ENCODE results near the gene RNU5D-1.

RNU5D-1 gene

GRCh38 chr1:44724955-44725698 lies 5.8 kb downstream of the RNU5D-1 start:
- no peak for DNase-seq (ENCODE audit: low spot score)
- TF ChIP-seq, protein P1, sequence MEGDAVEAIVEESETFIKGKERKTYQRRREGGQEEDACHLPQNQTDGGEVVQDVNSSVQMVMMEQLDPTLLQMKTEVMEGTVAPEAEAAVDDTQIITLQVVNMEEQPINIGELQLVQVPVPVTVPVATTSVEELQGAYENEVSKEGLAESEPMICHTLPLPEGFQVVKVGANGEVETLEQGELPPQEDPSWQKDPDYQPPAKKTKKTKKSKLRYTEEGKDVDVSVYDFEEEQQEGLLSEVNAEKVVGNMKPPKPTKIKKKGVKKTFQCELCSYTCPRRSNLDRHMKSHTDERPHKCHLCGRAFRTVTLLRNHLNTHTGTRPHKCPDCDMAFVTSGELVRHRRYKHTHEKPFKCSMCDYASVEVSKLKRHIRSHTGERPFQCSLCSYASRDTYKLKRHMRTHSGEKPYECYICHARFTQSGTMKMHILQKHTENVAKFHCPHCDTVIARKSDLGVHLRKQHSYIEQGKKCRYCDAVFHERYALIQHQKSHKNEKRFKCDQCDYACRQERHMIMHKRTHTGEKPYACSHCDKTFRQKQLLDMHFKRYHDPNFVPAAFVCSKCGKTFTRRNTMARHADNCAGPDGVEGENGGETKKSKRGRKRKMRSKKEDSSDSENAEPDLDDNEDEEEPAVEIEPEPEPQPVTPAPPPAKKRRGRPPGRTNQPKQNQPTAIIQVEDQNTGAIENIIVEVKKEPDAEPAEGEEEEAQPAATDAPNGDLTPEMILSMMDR (IDR thresholded peaks at IDR 0.05; ENCODE audit: extremely low read depth, missing control alignments), result no peak

DNA sequence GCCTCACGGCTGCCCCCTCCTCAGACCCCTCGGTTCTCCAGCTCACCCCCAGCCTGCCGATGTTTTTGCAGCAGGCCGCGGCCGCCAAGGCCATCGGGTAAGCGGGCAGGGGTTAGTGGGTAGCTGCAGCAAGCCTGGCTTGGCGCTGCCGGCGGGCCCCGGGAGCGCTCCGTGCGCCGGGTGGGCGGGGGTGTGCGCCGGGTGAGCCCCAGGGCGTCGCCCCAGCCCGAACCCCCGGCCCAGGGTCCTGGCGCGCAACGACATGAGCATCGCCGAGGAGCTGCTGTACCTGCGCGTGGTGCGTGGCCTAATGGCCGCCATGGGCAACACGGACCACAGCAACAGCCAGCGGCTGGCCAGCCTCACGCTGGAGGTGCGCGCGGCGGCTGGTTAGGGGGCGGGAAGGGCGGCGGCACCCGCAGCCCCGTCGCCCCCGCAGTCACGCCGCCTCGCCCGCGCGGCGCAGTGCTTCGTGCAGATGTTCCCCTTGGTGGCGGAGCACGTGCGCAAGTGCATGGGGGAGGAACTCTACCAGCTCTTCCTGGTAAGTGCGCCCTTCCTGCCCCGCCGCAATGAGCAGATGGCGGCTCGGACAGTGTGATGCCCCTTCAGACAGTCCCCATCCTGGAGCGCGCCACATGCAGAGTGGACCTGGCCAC lies 6.5 kb downstream of the RNU5D-1 start:
- no peak for DNase-seq (ENCODE audit: low spot score)
- TF ChIP-seq, protein P1 (IDR thresholded peaks at IDR 0.05; ENCODE audit: extremely low read depth, missing control alignments), result no peak

- TF ChIP-seq, protein P1 (IDR thresholded peaks at IDR 0.05; ENCODE audit: extremely low read depth, missing control alignments), result no peak
- DNase-seq (ENCODE audit: low spot score), result peak; percentile 78
Measured at GRCh38 chr1:44723496-44724295, 7.3 kb downstream of the RNU5D-1 start.

GRCh38 chr1:44723064-44723463 lies 7.9 kb downstream of the RNU5D-1 start:
- peak; percentile 41 for DNase-seq (ENCODE audit: low spot score)
- TF ChIP-seq, protein P1 (IDR thresholded peaks at IDR 0.05; ENCODE audit: extremely low read depth, missing control alignments), result no peak

DNA sequence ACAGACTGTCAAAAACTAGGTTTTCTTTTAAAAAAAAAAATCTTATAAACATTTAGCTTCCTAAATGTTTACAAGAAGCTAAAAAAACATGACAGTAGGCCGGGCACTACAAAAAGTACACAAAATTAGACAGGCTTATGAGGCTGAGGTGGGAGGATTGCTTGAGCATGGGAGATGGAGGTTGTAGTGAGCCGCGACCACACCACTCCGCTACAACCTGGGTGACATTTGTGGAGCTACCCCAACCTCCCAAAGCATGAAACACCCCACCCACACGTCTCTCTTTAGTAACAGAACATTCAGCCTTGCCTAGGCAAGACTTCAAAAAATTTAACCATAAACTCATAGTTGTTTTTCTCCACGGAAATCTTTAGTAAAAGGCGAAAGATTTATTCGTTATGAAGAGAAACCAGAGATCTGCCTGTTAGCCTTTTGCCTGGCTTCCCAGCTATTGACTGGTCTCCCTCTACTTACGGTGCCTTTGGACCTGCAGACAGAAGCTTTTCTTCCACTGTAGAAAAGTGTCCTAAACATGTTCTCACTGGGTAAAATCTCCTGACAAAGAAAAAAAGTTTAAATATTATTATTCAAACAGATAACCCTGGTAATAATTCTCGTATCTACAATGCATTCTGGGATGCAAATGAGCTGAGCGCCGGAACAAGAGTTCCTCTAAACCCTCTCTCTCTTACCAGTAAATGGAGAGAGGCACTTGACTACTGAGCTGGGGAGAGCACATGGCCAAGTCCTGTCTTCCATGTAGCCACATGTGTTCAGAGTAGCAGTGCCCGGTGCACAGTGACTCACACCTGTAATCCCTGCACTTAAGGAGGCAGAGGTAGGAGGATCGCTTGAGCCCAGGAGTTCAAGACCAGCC lies 9.2 kb downstream of the RNU5D-1 start:
- peak; percentile 86 for DNase-seq (ENCODE audit: low spot score)
- TF ChIP-seq, protein P1 (IDR thresholded peaks at IDR 0.05; ENCODE audit: extremely low read depth, missing control alignments), result no peak

GRCh38 chr1:44720281-44720680 lies 10.7 kb downstream of the RNU5D-1 start:
- DNase-seq (ENCODE audit: low spot score), result no peak
- TF ChIP-seq, protein P1 (IDR thresholded peaks at IDR 0.05; ENCODE audit: extremely low read depth, missing control alignments), result no peak

Measured in GM20000 (cell line).